Activated T-helper 1 cell treated with anti-CD3 and anti-CD28 coated beads, Interleukin-12 subunit alpha, Interleukin-12 subunit beta, Interleukin-2, Interleukin-4 antibody, amounts not matched to agents 30 ng/mL and 10 ng/mL and 1 ng/mL, durations not matched to agents 14 hours and 24 hours and 36 hours (primary cell): ENCODE data around the gene SQSTM1. TPM values are rescaled to one million over a fixed set of nuclear protein-coding genes. Genes with fewer than 3 reads are reported as not detected.
"Not testable (repeated sequence)": the region's sequence is repeated elsewhere in the genome, so short reads cannot be mapped to it uniquely, and the experiment has no call there.

Experiments used
- DNase-seq: peaks from one replicate; pipeline ENCODE4 v3.0.0; 2021; ENCODE audit warnings: low spot score
- H3K27ac Mint-ChIP-seq: one replicate; pipeline ENCODE4 v1.8.0; 2021; ENCODE audit warnings: mild to moderate bottlenecking, mixed read lengths
- H3K27me3 Mint-ChIP-seq: one replicate; pipeline ENCODE4 v1.8.0; 2022; ENCODE audit warnings: mild to moderate bottlenecking, moderate library complexity, mixed read lengths; ENCODE audit not compliant: insufficient read depth
- H3K36me3 Mint-ChIP-seq: one replicate; pipeline ENCODE4 v1.8.0; 2021; ENCODE audit warnings: low read depth, mixed read lengths
- H3K4me1 Mint-ChIP-seq: one replicate; pipeline ENCODE4 v1.8.0; 2021; ENCODE audit warnings: low read depth, mixed read lengths
- H3K4me3 Mint-ChIP-seq: one replicate; pipeline ENCODE4 v1.8.0; 2021; ENCODE audit warnings: mild to moderate bottlenecking, moderate library complexity, mixed read lengths
- H3K9me3 Mint-ChIP-seq: one replicate; pipeline ENCODE4 v1.8.0; 2021; ENCODE audit warnings: mixed read lengths
- intact Hi-C: fragments of 100-400 bp; cut with micrococcal nuclease; formaldehyde crosslinking; loops from one replicate; pipeline ENCODE4 v1.15.1; 2024
- total RNA-seq: library from RNA; stranded (reverse); gene quantifications from 2 replicates; pipeline ENCODE4 v1.2.3, GENCODE V29; 2022

SQSTM1 gene
- total RNA-seq, 1 donor from 2014 or later: 233 TPM

GRCh38 chr5:179824745-179825112, 4.0 kb downstream of the SQSTM1 start:
- DNase-seq: no peak
- H3K4me1 Mint-ChIP-seq: peaks cover 40% of the 10 kb centered on the region
- no peaks in the 10 kb centered on the region for H3K27me3 Mint-ChIP-seq
- intact Hi-C loops: loop anchor here (5.0 kb wide), 1 partner anchor 528 kb away; the partner anchor contains the start of gene GFPT2
- H3K36me3 Mint-ChIP-seq: peaks cover 43% of the 10 kb centered on the region
- no peak overlapping the region for H3K27ac Mint-ChIP-seq
- no peak overlapping the region for H3K4me3 Mint-ChIP-seq
- H3K9me3 Mint-ChIP-seq: no peaks in the 10 kb centered on the region

GRCh38 chr5:179825655-179826182, 5.0 kb downstream of the SQSTM1 start:
- intact Hi-C loops: no loop called here

GRCh38 chr5:179827680-179828079, 7.0 kb downstream of the SQSTM1 start:
- no peak overlapping the region for H3K4me3 Mint-ChIP-seq
- no peaks in the 10 kb centered on the region for H3K27me3 Mint-ChIP-seq
- H3K27ac Mint-ChIP-seq: peak overlapping the region; percentile 61
- H3K4me1 Mint-ChIP-seq: peaks cover 22% of the 10 kb centered on the region
- peaks cover 54% of the 10 kb centered on the region for H3K36me3 Mint-ChIP-seq
- intact Hi-C loops: no loop called here
- no peak for DNase-seq
- no peaks in the 10 kb centered on the region for H3K9me3 Mint-ChIP-seq

More at GRCh38 chr5:179825655-179826182, 5.0 kb downstream of the SQSTM1 start:
- no peak for DNase-seq
- Mint-ChIP-seq H3K4me1 (peaks cover 33% of the 10 kb centered on the region), H3K36me3 (peaks cover 44% of the 10 kb centered on the region), H3K27ac (no peak overlapping the region), H3K4me3 (no peak overlapping the region), H3K9me3 (no peaks in the 10 kb centered on the region), H3K27me3 (no peaks in the 10 kb centered on the region)

DNA sequence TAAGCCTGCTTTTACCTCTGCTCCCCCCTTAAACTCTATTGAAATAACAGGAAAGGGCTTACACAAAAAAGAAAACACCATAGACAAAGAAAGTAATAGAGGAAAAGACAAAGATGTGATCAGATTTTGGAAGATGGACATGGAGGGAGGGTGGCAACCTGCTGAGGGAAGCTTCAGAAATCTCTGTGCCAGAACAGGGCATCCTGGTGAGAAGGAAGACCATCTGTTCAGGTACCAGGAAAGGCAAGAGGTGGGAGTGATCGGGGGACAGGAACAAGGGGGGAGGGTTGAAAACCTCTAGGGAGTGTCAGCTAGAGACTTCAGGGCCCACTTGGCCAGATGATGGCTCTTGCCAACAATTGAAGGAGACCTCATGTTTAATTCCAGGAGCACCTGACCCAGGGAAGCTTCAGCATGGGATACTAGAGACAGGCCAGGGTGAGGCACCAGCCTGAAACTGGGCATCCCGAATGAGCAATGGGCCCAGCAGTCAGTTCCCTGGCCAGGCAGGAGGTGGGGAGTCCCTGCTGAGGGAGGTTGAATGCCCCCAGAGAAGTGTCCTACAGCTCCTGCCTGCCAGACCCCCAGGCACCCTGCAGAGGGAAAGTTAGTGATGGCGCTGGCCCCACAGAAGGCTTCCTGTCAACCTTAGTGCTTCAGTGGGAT, 8.2 kb downstream of the SQSTM1 start:
- Mint-ChIP-seq H3K9me3 (no peaks in the 10 kb centered on the region), H3K4me3 (no peak overlapping the region), H3K4me1 (peaks cover 17% of the 10 kb centered on the region), H3K27ac (no peak overlapping the region), H3K27me3 (no peaks in the 10 kb centered on the region), H3K36me3 (peaks cover 59% of the 10 kb centered on the region)
- intact Hi-C loops: no loop called here
- DNase-seq: no peak

GRCh38 chr5:179829732-179830435, 9.2 kb downstream of the SQSTM1 start:
- no peak overlapping the region for H3K4me3 Mint-ChIP-seq
- H3K27me3 Mint-ChIP-seq: no peaks in the 10 kb centered on the region
- no peaks in the 10 kb centered on the region for H3K9me3 Mint-ChIP-seq
- H3K4me1 Mint-ChIP-seq: peaks cover 12% of the 10 kb centered on the region
- peaks cover 53% of the 10 kb centered on the region for H3K36me3 Mint-ChIP-seq
- H3K27ac Mint-ChIP-seq: no peak overlapping the region
- intact Hi-C loops: no loop called here
- DNase-seq: no peak

- H3K4me1 Mint-ChIP-seq: peaks cover 14% of the 10 kb centered on the region
- no peak for DNase-seq
- H3K36me3 Mint-ChIP-seq: peaks cover 50% of the 10 kb centered on the region
- H3K27ac Mint-ChIP-seq: peak overlapping the region; percentile 9
- intact Hi-C loops: no loop called here
- no peak overlapping the region for H3K4me3 Mint-ChIP-seq
- no peaks in the 10 kb centered on the region for H3K27me3 Mint-ChIP-seq
- no peaks in the 10 kb centered on the region for H3K9me3 Mint-ChIP-seq
These were observed 10.2 kb downstream of the SQSTM1 start for GRCh38 chr5:179830818-179831468.

DNA sequence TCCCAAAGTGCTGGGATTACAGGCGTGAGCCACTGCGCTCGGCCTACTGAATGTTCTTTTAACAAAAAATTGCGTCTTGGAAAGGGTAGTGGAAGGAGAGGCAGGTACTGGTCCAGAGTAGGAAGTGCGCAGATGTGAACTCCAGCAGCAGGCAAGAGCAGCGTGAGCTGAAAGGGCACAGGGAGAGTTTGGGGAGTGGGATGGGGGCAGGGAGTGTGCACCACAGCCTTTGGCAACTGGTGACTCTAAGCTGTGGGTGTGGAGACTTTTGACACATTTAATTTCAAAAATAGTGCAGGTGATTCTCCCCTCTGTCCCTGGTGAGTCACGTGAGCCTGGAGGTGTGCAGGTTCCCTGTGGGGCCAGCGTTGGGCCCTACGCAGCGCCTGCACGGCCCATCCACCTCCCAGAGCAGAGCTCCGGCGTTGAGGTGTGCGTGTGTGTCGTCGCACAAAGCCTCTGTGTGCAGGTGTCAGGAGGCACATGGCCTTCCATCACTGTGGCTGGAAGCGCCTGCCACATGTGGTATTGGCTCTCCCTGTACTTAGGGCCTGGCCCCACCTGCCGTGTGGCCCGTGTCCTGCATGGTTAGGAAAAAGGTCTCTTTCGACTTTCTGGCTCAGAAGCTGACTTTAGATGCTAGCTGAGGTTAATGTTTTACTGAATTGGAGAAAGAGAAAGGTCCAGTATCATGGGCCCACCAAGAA, 11.5 kb downstream of the SQSTM1 start:
- H3K4me1 Mint-ChIP-seq: peaks cover 22% of the 10 kb centered on the region
- intact Hi-C loops: no loop called here
- H3K9me3 Mint-ChIP-seq: no peaks in the 10 kb centered on the region
- no peaks in the 10 kb centered on the region for H3K27me3 Mint-ChIP-seq
- no peak overlapping the region for H3K4me3 Mint-ChIP-seq
- H3K27ac Mint-ChIP-seq: no peak overlapping the region
- peaks cover 52% of the 10 kb centered on the region for H3K36me3 Mint-ChIP-seq
- no peak for DNase-seq

DNA sequence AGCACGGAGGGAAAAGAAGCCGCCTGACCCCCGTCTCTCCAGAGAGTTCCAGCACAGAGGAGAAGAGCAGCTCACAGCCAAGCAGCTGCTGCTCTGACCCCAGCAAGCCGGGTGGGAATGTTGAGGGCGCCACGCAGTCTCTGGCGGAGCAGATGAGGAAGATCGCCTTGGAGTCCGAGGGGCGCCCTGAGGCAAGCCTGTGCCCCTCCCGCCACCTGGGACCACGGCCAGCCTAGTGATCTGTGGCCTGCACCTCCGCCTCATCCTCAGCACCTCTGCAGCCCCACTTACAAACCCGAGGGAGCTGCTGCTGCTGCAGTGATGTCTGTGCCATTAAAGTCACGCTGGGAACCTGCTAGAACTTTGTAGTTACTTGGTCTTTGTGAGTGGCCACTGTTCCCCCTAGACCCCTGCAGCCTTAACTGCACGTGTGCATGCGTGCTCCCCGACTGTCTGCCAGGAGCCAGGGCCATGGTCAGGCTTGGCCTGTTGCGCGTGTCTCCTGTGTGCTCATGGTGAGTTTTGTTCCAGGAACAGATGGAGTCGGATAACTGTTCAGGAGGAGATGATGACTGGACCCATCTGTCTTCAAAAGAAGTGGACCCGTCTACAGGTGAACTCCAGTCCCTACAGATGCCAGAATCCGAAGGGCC, 12.5 kb downstream of the SQSTM1 start:
- Mint-ChIP-seq H3K9me3 (no peaks in the 10 kb centered on the region), H3K4me1 (peaks cover 16% of the 10 kb centered on the region), H3K27me3 (no peaks in the 10 kb centered on the region), H3K36me3 (peaks cover 48% of the 10 kb centered on the region), H3K4me3 (no peak overlapping the region), H3K27ac (no peak overlapping the region)
- intact Hi-C loops: no loop called here
- no peak for DNase-seq

DNA sequence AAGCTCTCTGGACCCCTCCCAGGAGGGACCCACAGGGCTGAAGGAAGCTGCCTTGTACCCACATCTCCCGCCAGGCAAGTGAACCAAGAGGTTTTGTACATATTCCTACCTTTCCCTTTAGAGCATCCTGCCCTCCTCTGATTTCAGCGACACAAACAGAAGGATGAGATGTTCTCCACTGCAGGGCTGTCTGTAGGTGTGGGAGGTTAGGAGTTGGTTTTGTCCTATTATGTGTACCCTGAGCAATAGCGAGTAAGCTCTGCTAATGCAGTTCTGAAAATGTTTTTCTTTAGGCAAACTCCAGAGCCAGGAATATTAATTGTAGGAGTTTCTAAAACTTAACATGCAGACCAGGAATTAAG, 13.0 kb downstream of the SQSTM1 start:
- H3K27ac Mint-ChIP-seq: no peak overlapping the region

DNA sequence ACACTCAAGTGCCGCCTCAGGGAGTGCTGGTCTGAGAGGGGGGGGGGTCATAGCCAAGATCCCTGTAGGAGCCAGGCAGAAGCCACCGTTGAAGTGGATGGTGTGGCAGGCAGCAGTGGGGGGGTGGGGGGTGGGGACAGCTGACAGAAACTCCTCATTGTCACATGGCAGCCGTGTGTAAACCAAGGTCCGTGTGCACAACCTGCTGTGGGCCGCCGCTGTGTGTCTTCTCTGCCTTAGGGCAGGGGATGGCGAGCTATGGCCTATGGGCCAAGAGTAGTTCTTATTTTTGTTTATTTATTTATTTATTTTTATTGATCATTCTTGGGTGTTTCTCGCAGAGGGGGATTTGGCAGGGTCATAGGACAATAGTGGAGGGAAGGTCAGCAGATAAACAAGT, 13.4 kb downstream of the SQSTM1 start:
- Mint-ChIP-seq H3K9me3 (no peaks in the 10 kb centered on the region), H3K36me3 (peaks cover 43% of the 10 kb centered on the region), H3K27me3 (no peaks in the 10 kb centered on the region), H3K4me1 (peaks cover 16% of the 10 kb centered on the region), H3K4me3 (no peak overlapping the region), H3K27ac (no peak overlapping the region)
- DNase-seq: no peak
- intact Hi-C loops: no loop called here

More for the DNA sequence above, 13.0 kb downstream of the SQSTM1 start:
- no peak for DNase-seq
- Mint-ChIP-seq H3K9me3 (no peaks in the 10 kb centered on the region), H3K4me3 (no peak overlapping the region), H3K36me3 (peaks cover 45% of the 10 kb centered on the region), H3K27me3 (no peaks in the 10 kb centered on the region), H3K4me1 (peaks cover 16% of the 10 kb centered on the region)
- intact Hi-C loops: no loop called here

GRCh38 chr5:179834871-179835270, 14.2 kb downstream of the SQSTM1 start:
- H3K9me3 Mint-ChIP-seq, intact Hi-C loops, H3K27ac Mint-ChIP-seq, H3K4me3 Mint-ChIP-seq, DNase-seq, H3K27me3 Mint-ChIP-seq: not testable (repeated sequence)
- H3K4me1 Mint-ChIP-seq: peaks cover 16% of the 10 kb centered on the region
- H3K36me3 Mint-ChIP-seq: peaks cover 41% of the 10 kb centered on the region
